HepG2 (cell line): Measurements from ENCODE around the gene ARHGAP15. TPM values are rescaled to one million over a fixed set of nuclear protein-coding genes. Genes with fewer than 3 reads are reported as not detected.

Experiments
- ATAC-seq: fragments of 200-7000 bp; cut with Tn5 transposase; 3 replicates; pipeline ENCODE4 v1.9.1; 2020; ENCODE audit warnings: mild to moderate bottlenecking, moderate library complexity
- BruUV-seq: library from RNA; stranded (reverse); fragments of 400-500 nt; replicated peaks from 2 replicates; lab custom pipeline; 2021; lab: Mats Ljungman, UMichigan
- CTCF ChIA-PET: fragments of 300-600 bp; formaldehyde crosslinking; extraction: SDS; loops from one replicate; lab custom pipeline; 2021; ENCODE audit warnings: low total read pairs, inconsistent platforms, low intra/inter-chr PET ratio; lab: Yijun Ruan, JAX
- POLR2A ChIA-PET: fragments of 350-600 bp; sonication (Branson Sonifier 250); formaldehyde crosslinking; loops from one replicate; lab custom pipeline; 2020; ENCODE audit warnings: antibody characterized with exemption, inconsistent platforms; lab: Yijun Ruan, JAX
- DNase-seq: peaks from one replicate; pipeline ENCODE4 v3.0.0-alpha.2; 2015; ENCODE audit warnings: low spot score
- FAIRE-seq: peaks from 3 replicates; lab custom pipeline; 2011; peaks lifted over from hg19 to GRCh38; lab: Jason Lieb, UNC
- H2AFZ ChIP-seq: one replicate; pipeline ENCODE4 v1.6.1; 2011; ENCODE audit warnings: low read length, inconsistent platforms
- H3K27ac ChIP-seq: fragments of 300-600 bp; 3 replicates; pipeline ENCODE4 v1.8.0; 2011; ENCODE audit warnings: mixed run types, mild to moderate bottlenecking, mixed read lengths, low read length, inconsistent platforms; ENCODE audit not compliant: insufficient read depth; ENCODE audit errors: extremely low read length
- H3K27me3 ChIP-seq, 2 experiments: fragments of 200-600 bp in 1 of 2; 2 replicates in 1 of 2; 3 replicates in 1 of 2; pipeline versions ENCODE4 v1.6.0 to v1.8.0; 2011; ENCODE audit warnings: low read length in 2 of 2, mild to moderate bottlenecking in 2 of 2, moderate library complexity in 2 of 2, inconsistent platforms in 1 of 2; ENCODE audit not compliant: insufficient read depth in 2 of 2, control insufficient read depth in 1 of 2
- H3K36me3 ChIP-seq, 2 experiments: fragments of 200-600 bp in 1 of 2; replicated peaks in 1 of 2; 2 replicates in 1 of 2; 3 replicates in 1 of 2; pipeline versions ENCODE4 v1.5.1 to v1.8.0; 2011; ENCODE audit warnings: low read length in 2 of 2, inconsistent platforms in 1 of 2; ENCODE audit not compliant: insufficient read depth in 2 of 2, control insufficient read depth in 1 of 2
- H3K4me1 ChIP-seq: 2 replicates; pipeline ENCODE4 v1.5.1; 2012; ENCODE audit warnings: low read length, inconsistent platforms; ENCODE audit not compliant: insufficient read depth
- H3K4me2 ChIP-seq: 2 replicates; pipeline ENCODE4 v1.6.0; 2011; ENCODE audit warnings: low read depth, low read length, inconsistent platforms
- H3K4me3 ChIP-seq, 3 experiments: fragments of 200-600 bp in 1 of 3; sonication (generic), shearing (Covaris generic) in 1 of 3; replicated peaks in 1 of 3; 2 replicates each; pipeline ENCODE4 v1.5.1; 2011 to 2016; ENCODE audit warnings: low read length in 3 of 3, inconsistent platforms in 2 of 3, low read depth in 2 of 3, mild to moderate bottlenecking in 2 of 3, control low read depth in 1 of 3, mixed read lengths in 1 of 3; ENCODE audit not compliant: insufficient read depth in 1 of 3
- H3K79me2 ChIP-seq: one replicate; pipeline ENCODE4 v1.6.1; 2011; ENCODE audit warnings: low read length, inconsistent platforms; ENCODE audit not compliant: insufficient read depth
- H3K9ac ChIP-seq: 2 replicates; pipeline ENCODE4 v1.6.0; 2011; ENCODE audit warnings: mild to moderate bottlenecking, low read depth, low read length, inconsistent platforms; ENCODE audit not compliant: insufficient read depth
- H3K9me3 ChIP-seq: 2 replicates; pipeline ENCODE4 v1.5.1; 2012; ENCODE audit warnings: mild to moderate bottlenecking, low read length
- H4K20me1 ChIP-seq: 2 replicates; pipeline ENCODE4 v1.6.0; 2011; ENCODE audit warnings: inconsistent platforms, mild to moderate bottlenecking, low read length, moderate library complexity; ENCODE audit not compliant: insufficient read depth
- E2F2 ChIP-seq: sonication (generic); formaldehyde crosslinking; IDR thresholded peaks from 2 replicates; pipeline ENCODE4 v1.4.0; 2020; ENCODE audit warnings: missing genetic modification reagents, borderline replicate concordance
- HOXA3 ChIP-seq: sonication (generic); formaldehyde crosslinking; IDR thresholded peaks from 2 replicates; pipeline ENCODE4 v1.5.0; 2020; ENCODE audit warnings: missing genetic modification reagents
- IKZF5 ChIP-seq: IDR thresholded peaks from 2 replicates; pipeline ENCODE4 v1.6.1; 2018; ENCODE audit warnings: missing genetic modification reagents, mild to moderate bottlenecking, missing compliant biosample characterization
- IRF2 ChIP-seq: IDR thresholded peaks from 2 replicates; pipeline ENCODE4 v1.6.1; 2018; ENCODE audit warnings: missing genetic modification reagents, missing compliant biosample characterization
- MATR3 ChIP-seq: sonication (generic); formaldehyde crosslinking; IDR thresholded peaks from 2 replicates; pipeline ENCODE4 v1.4.0; 2020; ENCODE audit warnings: missing genetic modification reagents
- RFXAP ChIP-seq: sonication (generic); formaldehyde crosslinking; IDR thresholded peaks from 2 replicates; pipeline ENCODE4 v1.4.0; 2020; ENCODE audit warnings: missing genetic modification reagents, borderline replicate concordance
- THAP11 ChIP-seq: IDR thresholded peaks from 2 replicates; pipeline ENCODE4 v1.6.1; 2016; ENCODE audit warnings: missing biosample characterization, missing genetic modification reagents
- U2AF1 ChIP-seq: fragments of 200-400 bp; formaldehyde crosslinking; optimal IDR thresholded peaks from 2 replicates; pipeline ENCODE3; 2017; ENCODE audit warnings: mild to moderate bottlenecking, low read depth, low read length
- ZNF318 ChIP-seq: sonication (generic); formaldehyde crosslinking; IDR thresholded peaks from 2 replicates; pipeline ENCODE4 v1.4.0; 2020; ENCODE audit warnings: mild to moderate bottlenecking, missing genetic modification reagents
- ZNF577 ChIP-seq: sonication (generic); formaldehyde crosslinking; IDR thresholded peaks from 2 replicates; pipeline ENCODE4 v1.4.0; 2020; ENCODE audit warnings: mild to moderate bottlenecking, low read depth, missing genetic modification reagents, borderline replicate concordance
- ZNF766 ChIP-seq: sonication (generic); formaldehyde crosslinking; IDR thresholded peaks from 2 replicates; pipeline ENCODE4 v1.5.0; 2020; ENCODE audit warnings: missing genetic modification reagents, borderline replicate concordance
- WGBS: methylation state at CpG from one replicate; pipeline ENCODE4 v1.1.6; 2017; ENCODE audit warnings: low lambda C conversion rate; 5-methylcytosine and 5-hydroxymethylcytosine counted together
- in situ Hi-C: cut with HindIII; loops from 2 replicates; pipeline ENCODE4 v1.10.0; 2017; ENCODE audit warnings: low pct_unique_long_range_greater_than_20kb; ENCODE audit not compliant: extremely low pct_ligation_motif_present
- intact Hi-C: fragments of 100-400 bp; cut with micrococcal nuclease; formaldehyde crosslinking; loops from one replicate; pipeline ENCODE4 v1.10.0; 2022; ENCODE audit not compliant: unreplicated experiment
- polyA plus RNA-seq, 8 experiments: library from polyadenylated mRNA; depleted of rRNA in 3 of 8; stranded (reverse) in 7 of 8; unstranded in 1 of 8; fragments of >200 nt; fragmentation: Illumina TruSeq in 4 of 8; extraction: Trizol in 4 of 8; gene quantifications; 2 replicates each; pipeline versions ENCODE4 v1.2.1 to v1.2.3, GENCODE V29; 2011 to 2016; ENCODE audit warnings: low read depth in 4 of 8, missing spikeins in 1 of 8, mixed read lengths in 1 of 8; ENCODE audit not compliant: insufficient read depth in 1 of 8
- total RNA-seq, 5 experiments: library from RNA; depleted of rRNA; stranded (reverse); fragments of >200 nt; fragmentation: Illumina TruSeq; extraction: Trizol; gene quantifications; 2 replicates each; pipeline ENCODE4 v1.2.3, GENCODE V29; 2016; ENCODE audit warnings: low read depth in 1 of 5

ARHGAP15 gene
- total and polyA plus RNA-seq, 2 of the 13 experiments (the other 11 are each of a cell fraction or from before 2014, with no cell fraction given), result 0.04 TPM; not detected in 1

- in situ Hi-C loops (no loop called here), intact Hi-C loops (no loop called here)
- ChIA-PET POLR2A (no interaction called here), CTCF (no interaction called here)
- DNase-seq (no peak), FAIRE-seq (no peak), ATAC-seq (no peak)
- Histone ChIP-seq H3K27ac (no peak overlapping the region), H3K36me3 (no peaks in the 10 kb centered on the region), H4K20me1 (no peaks in the 10 kb centered on the region), H3K9me3 (no peaks in the 10 kb centered on the region), H3K4me2 (no peak overlapping the region), H3K4me3 (no peak overlapping the region), H3K79me2 (no peaks in the 10 kb centered on the region), H3K4me1 (no peaks in the 10 kb centered on the region), H2AFZ (no peak overlapping the region), H3K9ac (no peak overlapping the region), H3K27me3 (no peaks in the 10 kb centered on the region)
- WGBS, result 32% methylated on average over 2 of the region's 2 CpGs
- BruUV-seq, result no TSS peak
- TF ChIP-seq ZNF577 (CRISPR knock-in tag) (no peak), IKZF5 (CRISPR knock-in tag) (no peak), HOXA3 (CRISPR knock-in tag) (no peak), THAP11 (CRISPR knock-in tag) (no peak), RFXAP (no peak), IRF2 (CRISPR knock-in tag) (no peak), MATR3 (CRISPR knock-in tag) (no peak), ZNF318 (CRISPR knock-in tag) (no peak), E2F2 (no peak), U2AF1 (no peak), ZNF766 (no peak)
Observed at GRCh38 chr2:143719406-143719805, 590.2 kb downstream of the ARHGAP15 start.
